Stimulated activated CD4-positive, alpha-beta T cell treated with anti-CD3 and anti-CD28 coated beads, TNF-alpha, amount 100 ng/mL, for 4 hours (primary cell): ENCODE data around the gene KDM6B.
"Not testable (repeated sequence)": the region's sequence is repeated elsewhere in the genome, so short reads cannot be mapped to it uniquely, and the experiment has no call there.

Experiments used
- DNase-seq, 3 experiments: peaks; one replicate each; pipeline ENCODE4 v3.0.0-alpha.2; 2020; ENCODE audit warnings: low read depth in 3 of 3

KDM6B gene

GRCh38 chr17:7852262-7852670 is 18.2 kb downstream of the KDM6B start:
- DNase-seq = no peak

GRCh38 chr17:7852919-7853690 is 19.1 kb downstream of the KDM6B start:
- no peak for DNase-seq

- no peak for DNase-seq
Observed at GRCh38 chr17:7853691-7854038, 19.6 kb downstream of the KDM6B start.

GRCh38 chr17:7854078-7854777 is 20.2 kb downstream of the KDM6B start:
- DNase-seq = no peak

GRCh38 chr17:7854851-7855659 is 21.0 kb downstream of the KDM6B start, which contains the start of gene TMEM88:
TSS of gene TMEM88 (plus strand) at chr17:7855066. CDS start at chr17:7855075, 9 bp downstream.
- DNase-seq = no peak

- DNase-seq = no peak
Observed at GRCh38 chr17:7855660-7856010, 21.6 kb downstream of the KDM6B start.

GRCh38 chr17:7856011-7856810 is 22.2 kb downstream of the KDM6B start:
- no peak for DNase-seq

- DNase-seq = peak; percentile 81 to 89 (median 88)
Observed at GRCh38 chr17:7856811-7857712, 23.0 kb downstream of the KDM6B start, which contains the start of gene NAA38. TSS of gene NAA38 (minus strand) at chr17:7857559. CDS start at chr17:7857463, 96 bp downstream.

- peak; percentile 75 to 85 (median 81) for DNase-seq
Observed at GRCh38 chr17:7857713-7858521, 23.9 kb downstream of the KDM6B start, which contains the start of gene CYB5D1. TSS of gene CYB5D1 (plus strand) at chr17:7858003. CDS start at chr17:7858135, 132 bp downstream.

GRCh38 chr17:7858522-7858810 is 24.4 kb downstream of the KDM6B start:
- DNase-seq = no peak

- DNase-seq = no peak
Observed at GRCh38 chr17:7859028-7859427, 25.0 kb downstream of the KDM6B start.

GRCh38 chr17:7862692-7863437 is 28.8 kb downstream of the KDM6B start:
- DNase-seq = no peak

- DNase-seq = not testable (repeated sequence)
Observed at GRCh38 chr17:7864384-7864783, 30.4 kb downstream of the KDM6B start.

- no peak for DNase-seq
Observed at GRCh38 chr17:7864995-7865650, 31.1 kb downstream of the KDM6B start.

GRCh38 chr17:7867881-7868329 is 33.9 kb downstream of the KDM6B start:
- DNase-seq = no peak

GRCh38 chr17:7873051-7873450 is 39.0 kb downstream of the KDM6B start:
- no peak for DNase-seq

- DNase-seq = no peak
Observed at GRCh38 chr17:7875804-7876370, 41.9 kb downstream of the KDM6B start.

- no peak for DNase-seq
Observed at GRCh38 chr17:7878234-7878633, 44.2 kb downstream of the KDM6B start.
